HG02973 (cell line): Measurements from ENCODE around the gene PLEKHN1.

Experiments used
- ATAC-seq: cut with Tn5 transposase; IDR thresholded peaks from one replicate; pipeline ENCODE4 v1.9.1; 2021; ENCODE audit warnings: moderate library complexity; ENCODE audit not compliant: unreplicated experiment

Gene PLEKHN1

GRCh38 chr1:929712-930632, 36.3 kb upstream of the PLEKHN1 start:
- no peak for ATAC-seq

- no peak for ATAC-seq
Measured at GRCh38 chr1:930633-931138, 35.6 kb upstream of the PLEKHN1 start.

- ATAC-seq, result no peak
Measured at GRCh38 chr1:931380-932172, 34.7 kb upstream of the PLEKHN1 start.

GRCh38 chr1:932173-932510, 34.1 kb upstream of the PLEKHN1 start:
- ATAC-seq, result no peak

- ATAC-seq, result no peak
Measured at GRCh38 chr1:932776-933602, 33.3 kb upstream of the PLEKHN1 start.

- no peak for ATAC-seq
Measured at GRCh38 chr1:933603-933940, 32.7 kb upstream of the PLEKHN1 start.

- ATAC-seq, result no peak
Measured at GRCh38 chr1:934991-935750, 31.1 kb upstream of the PLEKHN1 start.

GRCh38 chr1:935751-936231, 30.5 kb upstream of the PLEKHN1 start:
- no peak for ATAC-seq

- ATAC-seq, result no peak
Measured at GRCh38 chr1:936348-937264, 29.7 kb upstream of the PLEKHN1 start.

- ATAC-seq, result no peak
Measured at GRCh38 chr1:937521-937920, 28.8 kb upstream of the PLEKHN1 start.

- no peak for ATAC-seq
Measured at GRCh38 chr1:938088-938683, 28.1 kb upstream of the PLEKHN1 start.

- ATAC-seq, result no peak
Measured at GRCh38 chr1:938711-939489, 27.4 kb upstream of the PLEKHN1 start.

- no peak for ATAC-seq
Measured at GRCh38 chr1:939511-940106, 26.7 kb upstream of the PLEKHN1 start.

- no peak for ATAC-seq
Measured at GRCh38 chr1:940107-941014, 25.9 kb upstream of the PLEKHN1 start.

- ATAC-seq, result no peak
Measured at GRCh38 chr1:941015-941587, 25.2 kb upstream of the PLEKHN1 start.
